ENCODE data around the gene DARS1. TPM values are rescaled to one million over a fixed set of nuclear protein-coding genes. Genes with fewer than 3 reads are reported as not detected.
"Not testable (repeated sequence)": the region's sequence is repeated elsewhere in the genome, so short reads cannot be mapped to it uniquely, and the experiment has no call there.

The DARS1 gene
- polyA plus RNA-seq, 1 donor (not counting 4 experiments of a cell fraction or from before 2014, with no cell fraction given) = 129 TPM

DNA sequence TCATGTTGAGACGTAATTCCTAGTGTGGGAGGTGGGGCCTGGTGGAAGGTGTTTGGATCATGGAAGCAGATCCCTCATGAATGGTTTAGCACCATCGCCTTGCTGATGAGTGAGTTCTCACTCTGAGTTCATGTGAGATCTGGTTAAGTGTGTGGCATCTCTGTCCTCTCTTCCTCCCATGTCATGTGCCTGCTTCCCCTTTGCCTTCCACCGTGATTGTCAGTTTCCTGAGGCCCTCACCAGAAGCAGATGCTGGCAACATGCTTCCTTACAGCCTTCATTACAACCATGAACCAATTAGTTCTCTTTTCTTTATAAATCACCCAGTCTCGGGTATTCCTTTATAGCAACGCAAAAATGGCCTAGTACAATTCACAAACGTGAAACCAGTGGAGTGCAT, 94.6 kb downstream of the DARS1 start:
- no peaks in the 10 kb centered on the region for H3K36me3 ChIP-seq (ENCODE audit: control insufficient read depth in 2 of 2, extremely low read depth in 1 of 2, insufficient read depth in 2 of 2, low read length in 2 of 2)
- DNase-seq (ENCODE audit: low read depth, low spot score) (no peak), FAIRE-seq (no peak)
- H4K20me1 ChIP-seq (ENCODE audit: control insufficient read depth, extremely low read depth, insufficient read depth, low read length) = no peaks in the 10 kb centered on the region
- H3K4me3 ChIP-seq (ENCODE audit: control insufficient read depth in 2 of 3, extremely low read depth in 1 of 3, insufficient read depth in 2 of 3, low read depth in 1 of 3, low read length in 3 of 3) = no peak overlapping the region
- H3K9me3 ChIP-seq (ENCODE audit: control insufficient read depth, low read depth, low read length) = no peaks in the 10 kb centered on the region
- TF ChIP-seq CTCF (optimal IDR thresholded peaks at IDR 0.05 in 1 of 3, IDR thresholded peaks at IDR 0.05 in 1 of 3, conservative IDR thresholded peaks at IDR 0.05 in 1 of 3; ENCODE audit: extremely low read depth in 1 of 3, insufficient read depth in 2 of 3, low read length in 3 of 3) (no peak), EZH2 (IDR thresholded peaks at IDR 0.05; ENCODE audit: low read length) (no peak)
- no peak overlapping the region for H2AFZ ChIP-seq (ENCODE audit: control insufficient read depth, low read length)
- no peaks in the 10 kb centered on the region for H3K27me3 ChIP-seq (ENCODE audit: control insufficient read depth, extremely low read depth, insufficient read depth, low read length)
- no peak overlapping the region for H3K4me2 ChIP-seq (ENCODE audit: control insufficient read depth, extremely low read depth, insufficient read depth, low read depth, low read length)
- no peak overlapping the region for H3K9ac ChIP-seq (ENCODE audit: control insufficient read depth, extremely low read depth, insufficient read depth, low read length)
- H3K9me1 ChIP-seq (ENCODE audit: control insufficient read depth, extremely low read depth, insufficient read depth, low read length) = no peaks in the 10 kb centered on the region
- no peaks in the 10 kb centered on the region for H3K79me2 ChIP-seq (ENCODE audit: control insufficient read depth, insufficient read depth, low read length)
- dilution Hi-C loops (cut with MboI; ENCODE audit: extremely low pct_ligation_motif_present, low sequenced_read_pairs) = no loop called here
- no peaks in the 10 kb centered on the region for H3K4me1 ChIP-seq (ENCODE audit: control insufficient read depth, extremely low read depth, insufficient read depth, low read length)
- H3K27ac ChIP-seq (ENCODE audit: control insufficient read depth, insufficient read depth, low read length) = no peak overlapping the region

- Histone ChIP-seq H4K20me1 (ENCODE audit: control insufficient read depth, extremely low read depth, insufficient read depth, low read length) (no peaks in the 10 kb centered on the region), H3K4me2 (ENCODE audit: control insufficient read depth, extremely low read depth, insufficient read depth, low read depth, low read length) (no peak overlapping the region)
- no peak for FAIRE-seq
These were observed 95.3 kb downstream of the DARS1 start for GRCh38 chr2:135890149-135890548.

DNA sequence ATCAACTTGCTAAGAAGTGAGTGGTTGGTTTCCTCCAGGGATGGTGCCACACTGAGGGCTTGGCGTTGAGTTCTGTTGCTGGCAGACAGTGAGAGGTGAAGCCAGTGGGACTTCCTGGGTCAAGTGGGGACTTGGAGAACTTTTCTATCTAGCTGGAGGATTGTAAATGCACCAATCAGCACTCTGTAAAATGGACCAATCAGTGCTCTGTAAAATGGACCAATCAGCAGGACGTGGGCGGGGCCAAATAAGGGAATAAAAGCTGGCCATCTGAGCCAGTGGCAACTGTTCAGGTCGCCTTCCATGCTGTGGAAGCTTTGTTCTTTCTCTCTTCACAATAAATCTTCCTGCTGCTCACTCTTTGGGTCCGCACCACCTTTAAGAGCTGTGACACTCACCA, 96.8 kb downstream of the DARS1 start:
- H3K9me1 ChIP-seq (ENCODE audit: control insufficient read depth, extremely low read depth, insufficient read depth, low read length); dilution Hi-C loops (cut with MboI; ENCODE audit: extremely low pct_ligation_motif_present, low sequenced_read_pairs): not testable (repeated sequence)

More at GRCh38 chr2:135890149-135890548, 95.3 kb downstream of the DARS1 start:
- Histone ChIP-seq H3K27ac (ENCODE audit: control insufficient read depth, insufficient read depth, low read length) (no peak overlapping the region), H3K9me1 (ENCODE audit: control insufficient read depth, extremely low read depth, insufficient read depth, low read length) (no peaks in the 10 kb centered on the region), H3K27me3 (ENCODE audit: control insufficient read depth, extremely low read depth, insufficient read depth, low read length) (no peaks in the 10 kb centered on the region), H3K4me1 (ENCODE audit: control insufficient read depth, extremely low read depth, insufficient read depth, low read length) (no peaks in the 10 kb centered on the region), H3K9me3 (ENCODE audit: control insufficient read depth, low read depth, low read length) (no peaks in the 10 kb centered on the region), H2AFZ (ENCODE audit: control insufficient read depth, low read length) (no peak overlapping the region), H3K79me2 (ENCODE audit: control insufficient read depth, insufficient read depth, low read length) (no peaks in the 10 kb centered on the region), H3K9ac (ENCODE audit: control insufficient read depth, extremely low read depth, insufficient read depth, low read length) (no peak overlapping the region), H3K36me3 (ENCODE audit: control insufficient read depth in 2 of 2, extremely low read depth in 1 of 2, insufficient read depth in 2 of 2, low read length in 2 of 2) (no peaks in the 10 kb centered on the region), H3K4me3 (ENCODE audit: control insufficient read depth in 2 of 3, extremely low read depth in 1 of 3, insufficient read depth in 2 of 3, low read depth in 1 of 3, low read length in 3 of 3) (no peak overlapping the region)
- no peak for TF ChIP-seq CTCF (optimal IDR thresholded peaks at IDR 0.05 in 1 of 3, IDR thresholded peaks at IDR 0.05 in 1 of 3, conservative IDR thresholded peaks at IDR 0.05 in 1 of 3; ENCODE audit: extremely low read depth in 1 of 3, insufficient read depth in 2 of 3, low read length in 3 of 3)
- no peak for DNase-seq (ENCODE audit: low read depth, low spot score)
- dilution Hi-C loops (cut with MboI; ENCODE audit: extremely low pct_ligation_motif_present, low sequenced_read_pairs) = no loop called here

More for the DNA sequence above, 96.8 kb downstream of the DARS1 start:
- not testable (repeated sequence) for H3K9me3 ChIP-seq (ENCODE audit: control insufficient read depth, low read depth, low read length); FAIRE-seq; H4K20me1 ChIP-seq (ENCODE audit: control insufficient read depth, extremely low read depth, insufficient read depth, low read length); H3K79me2 ChIP-seq (ENCODE audit: control insufficient read depth, insufficient read depth, low read length); H2AFZ ChIP-seq (ENCODE audit: control insufficient read depth, low read length); H3K36me3 ChIP-seq (ENCODE audit: control insufficient read depth in 2 of 2, extremely low read depth in 1 of 2, insufficient read depth in 2 of 2, low read length in 2 of 2); H3K9ac ChIP-seq (ENCODE audit: control insufficient read depth, extremely low read depth, insufficient read depth, low read length); H3K4me1 ChIP-seq (ENCODE audit: control insufficient read depth, extremely low read depth, insufficient read depth, low read length); H3K4me2 ChIP-seq (ENCODE audit: control insufficient read depth, extremely low read depth, insufficient read depth, low read depth, low read length); H3K27me3 ChIP-seq (ENCODE audit: control insufficient read depth, extremely low read depth, insufficient read depth, low read length); DNase-seq (ENCODE audit: low read depth, low spot score); H3K4me3 ChIP-seq (ENCODE audit: control insufficient read depth in 2 of 3, extremely low read depth in 1 of 3, insufficient read depth in 2 of 3, low read depth in 1 of 3, low read length in 3 of 3); H3K27ac ChIP-seq (ENCODE audit: control insufficient read depth, insufficient read depth, low read length)

Data from keratinocyte (primary cell).